HG03460 (cell line): ENCODE measurements around the gene SLC16A1.
"Not testable (repeated sequence)": the region's sequence is repeated elsewhere in the genome, so short reads cannot be mapped to it uniquely, and the experiment has no call there.

Experiments
- ATAC-seq: cut with Tn5 transposase; IDR thresholded peaks from one replicate; pipeline ENCODE4 v1.9.1; 2021; ENCODE audit not compliant: unreplicated experiment

Gene SLC16A1, protein sequence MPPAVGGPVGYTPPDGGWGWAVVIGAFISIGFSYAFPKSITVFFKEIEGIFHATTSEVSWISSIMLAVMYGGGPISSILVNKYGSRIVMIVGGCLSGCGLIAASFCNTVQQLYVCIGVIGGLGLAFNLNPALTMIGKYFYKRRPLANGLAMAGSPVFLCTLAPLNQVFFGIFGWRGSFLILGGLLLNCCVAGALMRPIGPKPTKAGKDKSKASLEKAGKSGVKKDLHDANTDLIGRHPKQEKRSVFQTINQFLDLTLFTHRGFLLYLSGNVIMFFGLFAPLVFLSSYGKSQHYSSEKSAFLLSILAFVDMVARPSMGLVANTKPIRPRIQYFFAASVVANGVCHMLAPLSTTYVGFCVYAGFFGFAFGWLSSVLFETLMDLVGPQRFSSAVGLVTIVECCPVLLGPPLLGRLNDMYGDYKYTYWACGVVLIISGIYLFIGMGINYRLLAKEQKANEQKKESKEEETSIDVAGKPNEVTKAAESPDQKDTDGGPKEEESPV

DNA sequence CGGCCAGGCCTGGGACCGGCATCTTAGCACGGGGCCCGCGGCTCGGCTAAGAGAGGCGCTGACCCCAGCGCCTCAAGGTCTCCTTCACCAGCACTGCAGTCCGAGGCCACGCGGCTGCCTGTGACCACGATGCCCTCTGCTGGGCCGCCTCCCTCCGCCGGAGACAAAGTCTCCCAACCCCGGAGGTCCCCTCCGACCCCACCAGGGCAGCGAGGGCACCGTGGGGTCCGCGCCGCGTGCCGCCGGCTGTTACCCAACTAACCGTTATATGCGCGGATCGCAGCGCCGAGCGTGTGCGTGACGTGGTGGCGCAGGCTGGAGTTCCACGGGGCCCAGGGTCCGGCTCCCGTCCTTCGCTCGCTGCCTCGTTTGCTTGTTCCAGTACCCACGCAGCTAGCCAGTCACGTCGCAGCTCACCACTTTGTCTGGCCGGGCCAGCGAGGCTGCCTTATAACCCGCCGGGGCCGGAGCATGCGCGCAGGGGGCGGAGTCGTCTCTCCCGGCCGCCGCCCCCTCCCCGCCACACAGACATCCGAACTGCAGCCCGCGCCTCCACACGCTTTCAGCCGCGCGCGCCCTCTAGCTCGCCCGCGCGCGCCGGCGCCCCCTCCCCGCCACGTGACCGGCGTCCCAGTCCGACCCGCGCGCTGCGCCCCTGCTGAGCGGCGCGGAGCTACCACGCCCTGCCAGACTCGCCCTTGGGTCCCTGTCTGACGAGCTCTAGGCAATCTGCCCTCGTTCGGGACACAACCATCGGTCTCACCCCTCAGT is at the start of gene SLC16A1:
Gene SLC16A1, minus strand, starts transcription at position 424 of the 771 bp plus-strand sequence. CDS start 26,888 bp downstream, outside the sequence.
- peak; percentile 59 for ATAC-seq

- no peak for ATAC-seq
These were observed 48.0 kb upstream of the SLC16A1 start for GRCh38 chr1:113003751-113004690.

DNA sequence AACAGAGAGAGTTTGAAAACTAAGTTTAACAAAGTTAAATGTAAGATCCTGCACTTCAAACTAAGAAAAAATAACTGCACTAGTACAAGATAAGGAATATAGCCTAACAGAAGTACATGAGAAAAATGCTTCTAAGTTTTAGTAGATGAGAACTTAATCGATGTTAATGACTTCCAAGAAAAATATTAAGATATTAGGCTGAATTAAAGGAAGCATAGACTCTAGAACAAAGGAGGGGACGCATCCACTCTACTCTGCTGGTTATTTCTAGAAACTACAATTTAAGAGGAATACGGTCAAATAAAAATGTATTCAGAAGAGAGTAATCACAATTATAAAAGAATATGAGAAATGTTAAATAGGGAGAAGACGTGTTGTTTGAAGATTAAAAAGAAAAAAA is 46.3 kb upstream of the SLC16A1 start:
- ATAC-seq = no peak

- ATAC-seq = no peak
These were observed 42.7 kb upstream of the SLC16A1 start for GRCh38 chr1:112998592-112999235.

DNA sequence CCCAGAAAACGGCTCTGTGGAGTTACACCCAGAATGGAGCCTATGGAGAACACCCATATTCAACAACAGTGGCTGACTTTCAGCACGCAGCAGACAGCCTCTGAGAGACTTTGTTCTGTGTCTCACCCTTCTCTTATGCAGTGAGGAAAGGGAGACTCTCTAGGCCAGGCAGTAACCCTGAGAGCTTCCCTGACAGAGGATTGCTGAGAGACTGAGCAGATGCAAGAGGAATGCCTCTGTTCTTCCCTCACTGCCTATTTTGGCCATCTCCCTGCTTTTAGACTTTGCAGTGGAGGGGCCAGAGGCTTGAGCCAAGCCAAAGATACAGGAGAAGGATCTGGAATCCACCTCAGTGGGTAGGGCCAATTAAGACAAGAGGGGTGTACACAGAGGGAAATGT is 41.8 kb upstream of the SLC16A1 start:
- no peak for ATAC-seq

GRCh38 chr1:112995890-112996289 is 39.9 kb upstream of the SLC16A1 start:
- no peak for ATAC-seq

DNA sequence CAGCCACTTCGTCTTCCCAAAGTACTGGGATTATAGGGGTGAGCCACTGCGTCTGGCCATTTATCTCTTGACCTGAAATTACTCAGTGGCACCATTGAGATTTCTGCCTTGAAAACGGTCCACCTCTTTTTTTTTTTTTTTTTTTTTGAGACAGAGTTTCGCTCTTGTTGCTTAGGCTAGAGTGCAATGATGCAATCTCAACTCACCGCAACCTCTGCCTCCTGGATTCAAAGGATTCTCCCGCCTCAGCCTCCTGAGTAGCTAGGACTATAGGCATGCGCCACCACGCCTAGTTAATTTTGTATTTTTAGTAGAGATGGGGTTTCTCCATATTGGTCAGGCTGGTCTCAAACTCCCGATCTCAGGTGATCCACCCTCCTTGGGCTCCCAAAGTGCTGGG is 39.0 kb upstream of the SLC16A1 start:
- ATAC-seq = not testable (repeated sequence)

DNA sequence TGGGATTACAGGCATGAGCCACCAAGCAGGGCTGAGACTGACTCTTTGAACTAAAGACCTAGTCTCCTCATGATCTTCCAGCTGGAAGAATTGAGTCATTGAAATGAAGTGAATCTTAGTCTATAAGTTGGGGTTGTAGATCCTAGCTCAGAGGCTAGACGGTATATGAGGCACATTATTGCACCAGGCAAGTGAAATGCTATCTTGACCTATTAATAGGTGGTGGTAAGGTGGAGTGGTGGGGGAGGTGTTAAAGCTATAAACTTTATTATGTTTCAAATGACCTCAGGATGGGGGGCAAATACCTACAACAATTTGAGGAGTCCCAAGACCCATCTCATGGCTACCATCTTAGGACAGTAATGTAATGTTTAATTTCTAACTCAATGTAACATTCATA is 36.8 kb upstream of the SLC16A1 start:
- ATAC-seq = no peak

GRCh38 chr1:112991402-112992120 is 35.6 kb upstream of the SLC16A1 start:
- no peak for ATAC-seq

- no peak for ATAC-seq
These were observed 34.3 kb upstream of the SLC16A1 start for GRCh38 chr1:112990271-112990670.

GRCh38 chr1:112988367-112988766 is 32.4 kb upstream of the SLC16A1 start:
- ATAC-seq = no peak

DNA sequence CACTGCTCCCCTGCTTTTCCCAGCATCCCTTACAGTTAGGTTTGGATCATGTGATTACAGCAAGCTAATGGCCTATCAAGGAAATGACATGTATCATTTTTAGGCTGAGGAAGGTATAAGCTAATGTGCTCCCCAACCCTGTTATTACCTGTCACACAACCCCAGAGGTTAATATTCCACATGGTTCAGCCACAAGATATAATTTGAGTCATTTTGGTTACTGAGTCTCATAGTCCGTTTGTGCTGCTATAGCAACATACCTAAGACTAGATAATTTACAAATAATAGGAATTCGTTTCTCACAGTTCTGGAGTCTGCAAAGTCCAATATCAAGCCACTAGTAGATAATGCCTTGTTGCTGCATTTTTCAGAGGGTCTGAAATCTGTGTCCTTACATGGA is 29.1 kb upstream of the SLC16A1 start:
- ATAC-seq = peak; percentile 87

DNA sequence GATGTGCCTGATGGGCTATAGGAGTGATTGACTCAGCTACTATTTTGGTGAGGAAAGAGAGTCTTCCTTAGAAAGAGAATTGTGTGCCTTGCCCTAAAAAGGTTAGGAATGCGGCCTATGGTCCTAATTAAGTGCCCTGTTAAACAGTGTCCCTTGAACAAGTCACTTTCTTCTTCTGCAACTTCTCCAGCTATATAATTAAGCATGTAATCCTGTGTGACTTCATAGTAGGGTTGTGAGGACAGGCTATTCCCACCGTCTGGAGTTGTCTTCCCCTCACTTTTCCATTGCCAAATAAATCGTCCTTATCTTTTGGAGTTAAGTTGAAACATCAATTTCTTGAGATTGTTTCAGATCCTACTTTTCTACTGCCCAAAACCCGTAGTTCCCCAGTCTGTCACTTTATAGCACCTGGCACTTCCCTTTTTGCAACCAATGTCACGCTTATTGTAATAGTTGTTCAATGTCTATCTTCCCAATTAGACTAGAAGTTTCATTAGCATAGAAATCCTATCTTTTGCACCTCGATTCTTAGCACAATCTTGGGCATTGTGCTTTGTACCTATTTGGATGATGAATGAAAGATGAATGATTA is 27.6 kb upstream of the SLC16A1 start:
- ATAC-seq = no peak

DNA sequence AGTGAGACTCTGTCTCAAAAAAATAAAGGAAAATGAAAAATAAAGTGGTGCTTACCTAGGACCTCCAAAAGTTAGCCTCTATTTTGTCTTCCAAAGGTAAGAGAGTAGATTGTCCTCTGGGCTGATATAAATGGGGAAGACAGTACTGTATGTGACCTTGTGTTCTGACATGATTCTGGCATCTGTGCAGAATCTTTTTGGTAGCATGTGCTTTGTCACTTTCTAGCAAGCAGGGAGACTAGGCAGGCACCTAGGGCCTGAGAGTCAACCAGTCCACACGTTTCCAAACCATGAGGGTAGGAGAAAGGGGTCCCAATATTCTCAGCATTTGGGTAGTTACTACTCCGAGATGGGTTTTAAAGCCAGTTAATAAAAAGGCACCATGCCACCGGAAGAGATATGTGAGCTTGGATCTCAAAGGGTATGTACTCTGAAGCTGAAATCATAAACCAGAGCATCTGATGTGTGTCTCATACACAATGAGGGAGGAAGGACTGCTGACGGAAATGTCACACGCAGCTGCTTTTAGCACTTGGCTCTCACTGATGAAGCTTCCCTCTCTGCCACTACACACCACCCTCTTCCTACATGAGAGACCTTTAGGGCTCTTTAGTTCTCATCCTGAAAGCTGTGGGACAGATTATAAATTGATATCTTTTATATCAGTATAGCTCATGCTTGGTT is 27.0 kb upstream of the SLC16A1 start:
- ATAC-seq = no peak

- no peak for ATAC-seq
These were observed 26.3 kb upstream of the SLC16A1 start for GRCh38 chr1:112982328-112982727.

- ATAC-seq = not testable (repeated sequence)
These were observed 25.8 kb upstream of the SLC16A1 start for GRCh38 chr1:112981834-112982233.

DNA sequence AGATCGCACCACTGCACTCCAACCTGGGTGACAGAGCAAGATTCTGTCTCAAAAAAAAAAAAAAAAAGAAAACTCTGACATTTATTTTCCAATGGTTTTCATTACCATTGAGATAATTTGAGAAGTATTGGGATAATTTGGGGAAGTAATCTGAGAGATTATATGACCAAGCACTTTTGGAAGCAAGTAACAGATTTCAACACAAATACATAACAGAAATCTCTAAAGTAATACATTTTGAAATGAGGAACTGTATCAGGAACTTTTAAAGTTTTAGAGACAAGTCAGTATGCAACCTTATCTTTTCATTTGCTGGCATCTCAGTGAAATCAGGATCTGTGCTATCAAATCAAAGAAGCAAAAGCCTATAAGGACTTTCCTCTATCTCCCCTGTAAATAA is 25.4 kb upstream of the SLC16A1 start:
- no peak for ATAC-seq

DNA sequence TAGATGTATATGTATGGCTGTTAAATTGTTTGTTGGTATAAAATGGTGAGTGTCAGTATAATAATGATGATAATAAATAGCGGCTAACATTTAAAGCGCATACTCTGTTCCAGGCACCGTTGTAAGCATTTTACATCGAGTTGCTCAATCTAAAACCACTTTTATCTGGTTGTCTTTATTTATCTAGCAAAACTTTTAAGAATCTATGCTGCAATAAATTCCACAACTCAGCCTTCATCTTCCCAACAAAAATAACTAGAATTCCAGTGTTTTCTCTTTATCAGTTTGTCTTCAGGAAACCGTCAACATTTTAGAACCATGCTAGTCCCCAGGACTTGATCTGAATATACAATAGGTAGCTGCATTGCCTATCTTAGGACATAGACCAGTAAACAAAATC is 19.3 kb upstream of the SLC16A1 start:
- ATAC-seq = no peak

- no peak for ATAC-seq
These were observed 18.6 kb upstream of the SLC16A1 start for GRCh38 chr1:112974646-112975045.
